Measurements from ENCODE around the gene TPMT. TPM values are rescaled to one million over a fixed set of nuclear protein-coding genes. Genes with fewer than 3 reads are reported as not detected.

The TPMT gene
- total and polyA plus RNA-seq, 11 donors = 7.1 to 22.5 (median 13.7) TPM

DNA sequence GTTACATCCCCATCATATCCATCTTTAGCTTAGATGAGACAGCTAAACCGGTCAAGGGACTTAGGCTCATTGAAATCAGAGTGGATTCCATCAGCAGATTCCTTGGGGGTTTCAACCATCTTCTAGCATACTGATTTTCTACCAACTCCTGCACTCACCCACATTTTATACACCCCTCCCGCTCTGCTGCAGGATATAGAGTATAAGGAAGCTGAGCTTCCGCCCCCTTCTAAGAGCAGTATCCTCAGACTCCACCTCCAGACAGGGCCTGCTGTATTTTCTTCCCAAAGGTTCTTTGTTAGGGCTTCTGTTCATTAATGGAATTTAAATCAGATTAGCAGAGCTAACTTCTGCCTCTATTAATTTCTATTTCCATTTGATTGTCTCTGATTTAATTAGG, 22.5 kb downstream of the TPMT start:
- WGBS, 4 donors = 94 to 98% (median 95%) methylated on average over 3 of the region's 3 CpGs
- H3K27me3 ChIP-seq = no peaks in the 10 kb centered on the region
- H3K36me3 ChIP-seq = peaks cover 0 to 91% (median 79%) of the 10 kb centered on the region in 9 donors
- ATAC-seq = no peak
- no peak overlapping the region for H3K4me3 ChIP-seq
- H3K4me1 ChIP-seq = no peaks in the 10 kb centered on the region
- H3K27ac ChIP-seq = no peak overlapping the region
- DNase-seq = no peak
- intact Hi-C loops (cut with DNase I) = no loop called here
- TF ChIP-seq, protein P1, sequence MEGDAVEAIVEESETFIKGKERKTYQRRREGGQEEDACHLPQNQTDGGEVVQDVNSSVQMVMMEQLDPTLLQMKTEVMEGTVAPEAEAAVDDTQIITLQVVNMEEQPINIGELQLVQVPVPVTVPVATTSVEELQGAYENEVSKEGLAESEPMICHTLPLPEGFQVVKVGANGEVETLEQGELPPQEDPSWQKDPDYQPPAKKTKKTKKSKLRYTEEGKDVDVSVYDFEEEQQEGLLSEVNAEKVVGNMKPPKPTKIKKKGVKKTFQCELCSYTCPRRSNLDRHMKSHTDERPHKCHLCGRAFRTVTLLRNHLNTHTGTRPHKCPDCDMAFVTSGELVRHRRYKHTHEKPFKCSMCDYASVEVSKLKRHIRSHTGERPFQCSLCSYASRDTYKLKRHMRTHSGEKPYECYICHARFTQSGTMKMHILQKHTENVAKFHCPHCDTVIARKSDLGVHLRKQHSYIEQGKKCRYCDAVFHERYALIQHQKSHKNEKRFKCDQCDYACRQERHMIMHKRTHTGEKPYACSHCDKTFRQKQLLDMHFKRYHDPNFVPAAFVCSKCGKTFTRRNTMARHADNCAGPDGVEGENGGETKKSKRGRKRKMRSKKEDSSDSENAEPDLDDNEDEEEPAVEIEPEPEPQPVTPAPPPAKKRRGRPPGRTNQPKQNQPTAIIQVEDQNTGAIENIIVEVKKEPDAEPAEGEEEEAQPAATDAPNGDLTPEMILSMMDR (IDR thresholded peaks at IDR 0.05) = no peak
- TF ChIP-seq POLR2A (IDR thresholded peaks at IDR 0.05) = no peak
- no peaks in the 10 kb centered on the region for H3K9me3 ChIP-seq

DNA sequence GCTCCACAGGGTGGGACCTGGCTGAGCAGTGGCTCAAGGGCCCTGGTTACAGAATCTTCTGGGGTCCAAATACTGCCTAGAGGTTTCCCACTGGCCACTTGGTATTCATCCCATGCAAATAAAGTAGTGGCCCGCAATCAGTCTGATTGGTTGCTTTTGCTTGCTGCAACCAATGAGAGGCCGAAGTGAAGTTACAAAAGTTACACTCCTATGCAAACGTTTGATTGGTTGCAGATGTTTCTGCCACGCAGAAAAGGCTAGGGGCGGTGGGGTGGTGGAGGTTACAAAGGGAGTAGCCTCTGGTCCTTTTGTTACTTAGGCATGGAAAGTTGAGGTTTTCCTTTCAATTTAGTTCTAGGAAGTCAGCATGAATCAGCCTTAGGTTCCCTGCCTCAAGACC, 28.8 kb downstream of the TPMT start:
- 50 to 85% (median 64%) methylated on average over 5 of the region's 5 CpGs for WGBS, 4 donors
- peaks cover 0 to 18% (median 9%) of the 10 kb centered on the region in 12 donors for H3K4me1 ChIP-seq
- H3K27ac ChIP-seq = no peak overlapping the region
- TF ChIP-seq POLR2A (IDR thresholded peaks at IDR 0.05) = no peak
- TF ChIP-seq, protein P1 (IDR thresholded peaks at IDR 0.05) = no peak
- DNase-seq = no peak
- H3K36me3 ChIP-seq = peaks cover 0 to 31% (median 22%) of the 10 kb centered on the region in 9 donors
- ATAC-seq = no peak
- peaks cover 0 to 8% (median 0%) of the 10 kb centered on the region in 12 donors for H3K9me3 ChIP-seq
- intact Hi-C loops (cut with DNase I) = loop anchor here in 6 of 10 donors (5.0 to 10.0 kb wide), 6 partner anchors 131 to 971 kb away; no protein-coding TSS in a partner anchor
- H3K4me3 ChIP-seq = no peak overlapping the region
- H3K27me3 ChIP-seq = no peaks in the 10 kb centered on the region

DNA sequence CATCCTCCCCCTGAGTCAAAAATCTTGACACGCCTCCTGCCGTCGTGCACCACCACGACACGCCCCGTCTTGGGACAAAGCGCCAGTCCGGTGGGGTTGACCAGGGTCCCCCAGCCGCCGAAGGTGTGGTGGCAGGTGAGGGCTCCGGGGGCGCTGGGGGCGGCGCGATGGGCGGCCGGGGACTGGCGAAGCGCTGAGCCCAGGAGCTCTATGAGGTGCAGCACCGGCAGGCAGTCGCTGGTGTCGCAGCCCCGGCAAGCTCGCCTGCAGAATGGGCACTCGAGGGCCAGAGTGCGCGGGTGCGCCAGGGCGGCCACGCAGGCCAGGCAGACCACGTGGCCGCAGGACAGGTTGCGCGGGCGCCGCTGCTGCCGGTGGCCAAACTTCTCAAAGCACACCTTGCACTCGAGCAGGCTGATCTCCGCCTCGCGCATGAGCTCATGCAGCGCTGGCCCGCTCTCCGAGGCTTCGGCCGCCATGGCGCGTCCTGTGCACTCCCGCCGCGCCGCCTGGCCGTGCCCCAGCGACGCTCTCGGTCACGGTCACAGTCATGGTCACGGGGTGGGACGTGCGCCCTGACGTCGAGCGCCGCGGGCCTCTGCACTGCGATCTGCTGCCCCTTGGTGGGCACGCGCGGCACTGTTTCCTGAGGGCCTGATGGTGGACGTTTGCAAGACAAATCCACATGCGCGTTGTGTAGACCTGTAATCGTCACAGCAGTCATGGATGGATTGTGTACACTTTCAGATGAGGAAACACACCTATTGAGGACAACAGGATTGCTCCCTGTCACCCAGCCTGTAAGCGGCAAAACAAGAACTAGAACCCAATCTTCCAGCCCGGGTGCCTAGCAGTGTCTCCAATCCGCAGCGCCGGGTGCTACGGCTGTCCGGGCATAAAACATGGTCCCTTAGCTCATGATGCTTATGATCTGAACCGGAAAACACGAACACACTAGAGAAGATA, 32.5 kb downstream of the TPMT start, which contains the start of gene NHLRC1:
TSS of gene NHLRC1 (minus strand) at position 550 of the 966 bp plus-strand sequence. CDS start at position 479, 71 bp downstream.
- DNase-seq (peak; percentile 88 to 94 (median 93)), ATAC-seq (peak; percentile 97 to 99 (median 99))
- Histone ChIP-seq H3K4me3 (peak within 1 kb of the TSS; percentile 29 to 74 (median 56)), H3K4me1 (peaks cover 0 to 18% (median 9%) of the 10 kb centered on the region in 12 donors), H3K9me3 (peaks cover 0 to 16% (median 0%) of the 10 kb centered on the region in 12 donors), H3K36me3 (no peaks in the 10 kb centered on the region), H3K27me3 (no peaks in the 10 kb centered on the region), H3K27ac (peak within 1 kb of the TSS in 4 of 12 donors; percentile 16 to 64 (median 50))
- intact Hi-C loops (cut with DNase I) = loop anchor here in 9 of 10 donors (1.0 to 10.0 kb wide), 16 partner anchors 115 to 968 kb away; partner anchors contain the start of gene KIF13A (in 5 of the 9)
- 14 to 24% (median 19%) methylated on average over 43 to 82 of the region's 82 CpGs for WGBS, 4 donors
- peak in 1 of 2 donors; percentile 50 for TF ChIP-seq POLR2A (IDR thresholded peaks at IDR 0.05)
- TF ChIP-seq, protein P1 (IDR thresholded peaks at IDR 0.05) = peak; percentile 84 to 98 (median 94)
